Mesodermal cell (in vitro differentiated cells): Measurements from ENCODE around the gene GPATCH2L.

Experiments used
- H3K27ac ChIP-seq: 2 replicates; pipeline ENCODE4 v1.7.0; 2013; ENCODE audit warnings: mild to moderate bottlenecking, low read depth, low read length, moderate library complexity; ENCODE audit not compliant: severe bottlenecking
- H3K36me3 ChIP-seq: 2 replicates; pipeline ENCODE4 v1.7.1; 2013; ENCODE audit warnings: mild to moderate bottlenecking, low read length, moderate library complexity; ENCODE audit not compliant: control insufficient read depth, insufficient read depth
- H3K4me1 ChIP-seq: one replicate; pipeline ENCODE4 v1.7.1; 2013; ENCODE audit warnings: mild to moderate bottlenecking, low read length; ENCODE audit not compliant: insufficient read depth, control insufficient read depth, poor library complexity, severe bottlenecking
- H3K4me3 ChIP-seq: 2 replicates; pipeline ENCODE4 v1.7.0; 2013; ENCODE audit warnings: low read length, control low read depth, mild to moderate bottlenecking; ENCODE audit not compliant: insufficient read depth, poor library complexity, severe bottlenecking; ENCODE audit errors: extremely low read depth
- H3K9me3 ChIP-seq: 2 replicates; pipeline ENCODE4 v1.7.1; 2013; ENCODE audit warnings: mild to moderate bottlenecking, low read length, moderate library complexity; ENCODE audit not compliant: control insufficient read depth
- WGBS, 2 experiments: methylation state at CpG; one replicate each; pipeline ENCODE4 v1.1.5; 2013; ENCODE audit warnings: missing lambda C conversion rate in 2 of 2; ENCODE audit not compliant: insufficient coverage in 2 of 2; 5-methylcytosine and 5-hydroxymethylcytosine counted together

GPATCH2L gene

GRCh38 chr14:76121089-76121748, 30.5 kb upstream of the GPATCH2L start:
- no peaks in the 10 kb centered on the region for H3K4me1 ChIP-seq
- 44 to 50% methylated on average over 2 of the region's 4 CpGs for WGBS, 2 experiments
- H3K9me3 ChIP-seq, result no peaks in the 10 kb centered on the region
- H3K27ac ChIP-seq, result no peak overlapping the region
- H3K4me3 ChIP-seq, result no peak overlapping the region
- no peaks in the 10 kb centered on the region for H3K36me3 ChIP-seq

GRCh38 chr14:76123426-76124225, 28.1 kb upstream of the GPATCH2L start:
- H3K27ac ChIP-seq, result no peak overlapping the region
- 73% methylated on average over 9 of the region's 10 CpGs for WGBS, 2 experiments
- H3K4me3 ChIP-seq, result no peak overlapping the region
- no peaks in the 10 kb centered on the region for H3K9me3 ChIP-seq
- H3K4me1 ChIP-seq, result no peaks in the 10 kb centered on the region
- H3K36me3 ChIP-seq, result no peaks in the 10 kb centered on the region

GRCh38 chr14:76125511-76125910, 26.2 kb upstream of the GPATCH2L start:
- no peak overlapping the region for H3K4me3 ChIP-seq
- no peak overlapping the region for H3K27ac ChIP-seq
- H3K4me1 ChIP-seq, result peaks cover 4% of the 10 kb centered on the region
- WGBS, 2 experiments, result 94 to 95% methylated on average over 4 to 5 of the region's 8 CpGs
- H3K9me3 ChIP-seq, result no peaks in the 10 kb centered on the region
- no peaks in the 10 kb centered on the region for H3K36me3 ChIP-seq

GRCh38 chr14:76126076-76126475, 25.6 kb upstream of the GPATCH2L start:
- Histone ChIP-seq H3K36me3 (no peaks in the 10 kb centered on the region), H3K9me3 (no peaks in the 10 kb centered on the region), H3K4me3 (no peak overlapping the region), H3K27ac (no peak overlapping the region), H3K4me1 (peaks cover 6% of the 10 kb centered on the region)
- WGBS, 2 experiments, result 89% methylated on average over 4 to 5 of the region's 5 CpGs

GRCh38 chr14:76129851-76130576, 21.7 kb upstream of the GPATCH2L start:
- H3K9me3 ChIP-seq, result no peaks in the 10 kb centered on the region
- H3K4me1 ChIP-seq, result peaks cover 6% of the 10 kb centered on the region
- 78 to 89% methylated on average over 1 to 2 of the region's 3 CpGs for whole genome bisulfite sequencing, 2 experiments
- H3K27ac ChIP-seq, result no peak overlapping the region
- no peaks in the 10 kb centered on the region for H3K36me3 ChIP-seq
- no peak overlapping the region for H3K4me3 ChIP-seq

GRCh38 chr14:76131071-76131965, 20.4 kb upstream of the GPATCH2L start:
- peaks cover 6% of the 10 kb centered on the region for H3K4me1 ChIP-seq
- no peaks in the 10 kb centered on the region for H3K9me3 ChIP-seq
- H3K4me3 ChIP-seq, result no peak overlapping the region
- 31 to 32% methylated on average over 11 to 20 of the region's 30 CpGs for WGBS, 2 experiments
- no peaks in the 10 kb centered on the region for H3K36me3 ChIP-seq
- H3K27ac ChIP-seq, result no peak overlapping the region

- peaks cover 6% of the 10 kb centered on the region for H3K4me1 ChIP-seq
- H3K27ac ChIP-seq, result no peak overlapping the region
- no peaks in the 10 kb centered on the region for H3K9me3 ChIP-seq
- no peaks in the 10 kb centered on the region for H3K36me3 ChIP-seq
- WGBS, 2 experiments, result 41 to 42% methylated on average over 4 of the region's 4 CpGs
- H3K4me3 ChIP-seq, result no peak overlapping the region
Measured at GRCh38 chr14:76133103-76133502, 18.6 kb upstream of the GPATCH2L start.

- WGBS, 2 experiments, result 92 to 93% methylated on average over 19 of the region's 19 CpGs
- no peaks in the 10 kb centered on the region for H3K36me3 ChIP-seq
- H3K4me3 ChIP-seq, result no peak overlapping the region
- peaks cover 6% of the 10 kb centered on the region for H3K4me1 ChIP-seq
- H3K9me3 ChIP-seq, result no peaks in the 10 kb centered on the region
- no peak overlapping the region for H3K27ac ChIP-seq
Measured at GRCh38 chr14:76134231-76134630, 17.5 kb upstream of the GPATCH2L start.

GRCh38 chr14:76135722-76136121, 16.0 kb upstream of the GPATCH2L start:
- 91% methylated on average over 4 of the region's 7 CpGs; no CpG with 5 or more reads in 1 of the 2 experiments for WGBS, 2 experiments
- Histone ChIP-seq H3K9me3 (no peaks in the 10 kb centered on the region), H3K4me3 (no peak overlapping the region), H3K27ac (no peak overlapping the region), H3K4me1 (peaks cover under 1% of the 10 kb centered on the region), H3K36me3 (no peaks in the 10 kb centered on the region)

- WGBS, 2 experiments, result 24 to 35% methylated on average over 4 to 6 of the region's 13 CpGs
- Histone ChIP-seq H3K4me3 (no peak overlapping the region), H3K9me3 (no peaks in the 10 kb centered on the region), H3K36me3 (no peaks in the 10 kb centered on the region), H3K27ac (no peak overlapping the region), H3K4me1 (no peaks in the 10 kb centered on the region)
Measured at GRCh38 chr14:76136476-76137110, 15.1 kb upstream of the GPATCH2L start.
